H1 (cell line): ENCODE results near the gene FAM43B.

Experiments used
- CHD2 ChIP-seq: IDR thresholded peaks from 2 replicates; pipeline ENCODE4 v1.6.1; 2012; ENCODE audit warnings: low read length, improper control_type of control experiment
- CTCF ChIP-seq, 3 experiments: IDR thresholded peaks; 1 replicate in 2 of 3; 2 replicates in 1 of 3; pipeline versions ENCODE4 v1.5.1 to v1.6.1; 2011; ENCODE audit warnings: low read length in 3 of 3, mild to moderate bottlenecking in 3 of 3, inconsistent platforms in 2 of 3, low read depth in 1 of 3, moderate library complexity in 1 of 3; ENCODE audit not compliant: insufficient read depth in 1 of 3; ENCODE audit errors: control extremely low read depth in 1 of 3
- EGR1 ChIP-seq: IDR thresholded peaks from 2 replicates; pipeline ENCODE4 v1.6.1; 2011; ENCODE audit warnings: low read depth, low read length, borderline replicate concordance
- JUN ChIP-seq: IDR thresholded peaks from 2 replicates; pipeline ENCODE4 v1.6.1; 2011; ENCODE audit warnings: low read depth, mild to moderate bottlenecking, improper control_type of control experiment, low read length
- RAD21 ChIP-seq, 2 experiments: IDR thresholded peaks in 1 of 2; conservative IDR thresholded peaks in 1 of 2; 2 replicates each; pipeline ENCODE4 v1.6.1; 2011; ENCODE audit warnings: low read depth in 2 of 2, low read length in 2 of 2, improper control_type of control experiment in 1 of 2, inconsistent platforms in 1 of 2, mild to moderate bottlenecking in 1 of 2, moderate library complexity in 1 of 2
- SIN3A ChIP-seq, 2 experiments: IDR thresholded peaks in 1 of 2; conservative IDR thresholded peaks in 1 of 2; 2 replicates each; pipeline ENCODE4 v1.6.1; 2011 to 2012; ENCODE audit warnings: low read length in 2 of 2, improper control_type of control experiment in 1 of 2, low read depth in 1 of 2, mild to moderate bottlenecking in 1 of 2
- TAF1 ChIP-seq: IDR thresholded peaks from 2 replicates; pipeline ENCODE4 v1.6.1; 2011; ENCODE audit warnings: mild to moderate bottlenecking, low read depth, low read length
- TF ChIP-seq, protein P1 (sequence below): fragments of 300-600 bp; sonication (generic); IDR thresholded peaks from 2 replicates; pipeline ENCODE4 v1.7.1; 2012; ENCODE audit warnings: low read length, moderate library complexity, mild to moderate bottlenecking, inconsistent platforms; ENCODE audit not compliant: insufficient replicate concordance

- TF ChIP-seq JUN, result no peak
- no peak for TF ChIP-seq CTCF (IDR thresholded peaks at IDR 0.05; ENCODE audit: control extremely low read depth in 1 of 3, insufficient read depth in 1 of 3, low read depth in 1 of 3, low read length in 3 of 3)
- no peak for TF ChIP-seq RAD21 (IDR thresholded peaks at IDR 0.05 in 1 of 2, conservative IDR thresholded peaks at IDR 0.05 in 1 of 2; ENCODE audit: low read depth in 2 of 2, low read length in 2 of 2)
- TF ChIP-seq SIN3A (conservative IDR thresholded peaks at IDR 0.05 in 1 of 2, IDR thresholded peaks at IDR 0.05 in 1 of 2; ENCODE audit: low read depth in 1 of 2, low read length in 2 of 2), result no peak
- TF ChIP-seq, protein P1, sequence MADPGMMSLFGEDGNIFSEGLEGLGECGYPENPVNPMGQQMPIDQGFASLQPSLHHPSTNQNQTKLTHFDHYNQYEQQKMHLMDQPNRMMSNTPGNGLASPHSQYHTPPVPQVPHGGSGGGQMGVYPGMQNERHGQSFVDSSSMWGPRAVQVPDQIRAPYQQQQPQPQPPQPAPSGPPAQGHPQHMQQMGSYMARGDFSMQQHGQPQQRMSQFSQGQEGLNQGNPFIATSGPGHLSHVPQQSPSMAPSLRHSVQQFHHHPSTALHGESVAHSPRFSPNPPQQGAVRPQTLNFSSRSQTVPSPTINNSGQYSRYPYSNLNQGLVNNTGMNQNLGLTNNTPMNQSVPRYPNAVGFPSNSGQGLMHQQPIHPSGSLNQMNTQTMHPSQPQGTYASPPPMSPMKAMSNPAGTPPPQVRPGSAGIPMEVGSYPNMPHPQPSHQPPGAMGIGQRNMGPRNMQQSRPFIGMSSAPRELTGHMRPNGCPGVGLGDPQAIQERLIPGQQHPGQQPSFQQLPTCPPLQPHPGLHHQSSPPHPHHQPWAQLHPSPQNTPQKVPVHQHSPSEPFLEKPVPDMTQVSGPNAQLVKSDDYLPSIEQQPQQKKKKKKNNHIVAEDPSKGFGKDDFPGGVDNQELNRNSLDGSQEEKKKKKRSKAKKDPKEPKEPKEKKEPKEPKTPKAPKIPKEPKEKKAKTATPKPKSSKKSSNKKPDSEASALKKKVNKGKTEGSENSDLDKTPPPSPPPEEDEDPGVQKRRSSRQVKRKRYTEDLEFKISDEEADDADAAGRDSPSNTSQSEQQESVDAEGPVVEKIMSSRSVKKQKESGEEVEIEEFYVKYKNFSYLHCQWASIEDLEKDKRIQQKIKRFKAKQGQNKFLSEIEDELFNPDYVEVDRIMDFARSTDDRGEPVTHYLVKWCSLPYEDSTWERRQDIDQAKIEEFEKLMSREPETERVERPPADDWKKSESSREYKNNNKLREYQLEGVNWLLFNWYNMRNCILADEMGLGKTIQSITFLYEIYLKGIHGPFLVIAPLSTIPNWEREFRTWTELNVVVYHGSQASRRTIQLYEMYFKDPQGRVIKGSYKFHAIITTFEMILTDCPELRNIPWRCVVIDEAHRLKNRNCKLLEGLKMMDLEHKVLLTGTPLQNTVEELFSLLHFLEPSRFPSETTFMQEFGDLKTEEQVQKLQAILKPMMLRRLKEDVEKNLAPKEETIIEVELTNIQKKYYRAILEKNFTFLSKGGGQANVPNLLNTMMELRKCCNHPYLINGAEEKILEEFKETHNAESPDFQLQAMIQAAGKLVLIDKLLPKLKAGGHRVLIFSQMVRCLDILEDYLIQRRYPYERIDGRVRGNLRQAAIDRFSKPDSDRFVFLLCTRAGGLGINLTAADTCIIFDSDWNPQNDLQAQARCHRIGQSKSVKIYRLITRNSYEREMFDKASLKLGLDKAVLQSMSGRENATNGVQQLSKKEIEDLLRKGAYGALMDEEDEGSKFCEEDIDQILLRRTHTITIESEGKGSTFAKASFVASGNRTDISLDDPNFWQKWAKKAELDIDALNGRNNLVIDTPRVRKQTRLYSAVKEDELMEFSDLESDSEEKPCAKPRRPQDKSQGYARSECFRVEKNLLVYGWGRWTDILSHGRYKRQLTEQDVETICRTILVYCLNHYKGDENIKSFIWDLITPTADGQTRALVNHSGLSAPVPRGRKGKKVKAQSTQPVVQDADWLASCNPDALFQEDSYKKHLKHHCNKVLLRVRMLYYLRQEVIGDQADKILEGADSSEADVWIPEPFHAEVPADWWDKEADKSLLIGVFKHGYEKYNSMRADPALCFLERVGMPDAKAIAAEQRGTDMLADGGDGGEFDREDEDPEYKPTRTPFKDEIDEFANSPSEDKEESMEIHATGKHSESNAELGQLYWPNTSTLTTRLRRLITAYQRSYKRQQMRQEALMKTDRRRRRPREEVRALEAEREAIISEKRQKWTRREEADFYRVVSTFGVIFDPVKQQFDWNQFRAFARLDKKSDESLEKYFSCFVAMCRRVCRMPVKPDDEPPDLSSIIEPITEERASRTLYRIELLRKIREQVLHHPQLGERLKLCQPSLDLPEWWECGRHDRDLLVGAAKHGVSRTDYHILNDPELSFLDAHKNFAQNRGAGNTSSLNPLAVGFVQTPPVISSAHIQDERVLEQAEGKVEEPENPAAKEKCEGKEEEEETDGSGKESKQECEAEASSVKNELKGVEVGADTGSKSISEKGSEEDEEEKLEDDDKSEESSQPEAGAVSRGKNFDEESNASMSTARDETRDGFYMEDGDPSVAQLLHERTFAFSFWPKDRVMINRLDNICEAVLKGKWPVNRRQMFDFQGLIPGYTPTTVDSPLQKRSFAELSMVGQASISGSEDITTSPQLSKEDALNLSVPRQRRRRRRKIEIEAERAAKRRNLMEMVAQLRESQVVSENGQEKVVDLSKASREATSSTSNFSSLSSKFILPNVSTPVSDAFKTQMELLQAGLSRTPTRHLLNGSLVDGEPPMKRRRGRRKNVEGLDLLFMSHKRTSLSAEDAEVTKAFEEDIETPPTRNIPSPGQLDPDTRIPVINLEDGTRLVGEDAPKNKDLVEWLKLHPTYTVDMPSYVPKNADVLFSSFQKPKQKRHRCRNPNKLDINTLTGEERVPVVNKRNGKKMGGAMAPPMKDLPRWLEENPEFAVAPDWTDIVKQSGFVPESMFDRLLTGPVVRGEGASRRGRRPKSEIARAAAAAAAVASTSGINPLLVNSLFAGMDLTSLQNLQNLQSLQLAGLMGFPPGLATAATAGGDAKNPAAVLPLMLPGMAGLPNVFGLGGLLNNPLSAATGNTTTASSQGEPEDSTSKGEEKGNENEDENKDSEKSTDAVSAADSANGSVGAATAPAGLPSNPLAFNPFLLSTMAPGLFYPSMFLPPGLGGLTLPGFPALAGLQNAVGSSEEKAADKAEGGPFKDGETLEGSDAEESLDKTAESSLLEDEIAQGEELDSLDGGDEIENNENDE, result no peak
- TF ChIP-seq TAF1, result no peak
- no peak for TF ChIP-seq EGR1
- no peak for TF ChIP-seq CHD2
These were observed 17.5 kb upstream of the FAM43B start for GRCh38 chr1:20534659-20535417.
